Caco-2 (cell line): Measurements from ENCODE around the gene SPART. TPM values are rescaled to one million over a fixed set of nuclear protein-coding genes. Genes with fewer than 3 reads are reported as not detected.

Source experiments
- BruUV-seq: library from RNA; stranded (reverse); fragments of 400-500 nt; replicated peaks from 2 replicates; lab custom pipeline; 2021; lab: Mats Ljungman, UMichigan
- CTCF ChIA-PET: fragments of 300-600 bp; sonication (Branson Sonifier 250); formaldehyde crosslinking; loops from one replicate; lab custom pipeline; 2022; ENCODE audit warnings: antibody characterized with exemption; lab: Charles Lee
- POLR2A ChIA-PET: fragments of 300-600 bp; sonication (Branson Sonifier 250); formaldehyde crosslinking; loops from one replicate; lab custom pipeline; 2022; ENCODE audit warnings: antibody characterized with exemption; lab: Charles Lee
- DNase-seq, 2 experiments: peaks; one replicate each; pipeline versions ENCODE4 v3.0.0 to v3.0.0-alpha.2; 2020 to 2022
- H3K27me3 ChIP-seq: replicated peaks from 2 replicates; pipeline ENCODE4 v1.6.0; 2011; ENCODE audit warnings: low read length; ENCODE audit not compliant: control insufficient read depth, insufficient read depth
- H3K36me3 ChIP-seq: 2 replicates; pipeline ENCODE4 v1.5.1; 2011; ENCODE audit warnings: low read length; ENCODE audit not compliant: control insufficient read depth, insufficient read depth
- H3K4me1 ChIP-seq: fragments of 250-450 bp; sonication (Bioruptor Pico); 2 replicates; pipeline ENCODE4 v1.5.1; 2020; ENCODE audit warnings: mild to moderate bottlenecking
- H3K4me3 ChIP-seq: 2 replicates; pipeline ENCODE4 v1.5.1; 2011; ENCODE audit warnings: low read depth, mild to moderate bottlenecking, control low read depth, low read length
- H3K9me3 ChIP-seq: fragments of 250-450 bp; sonication (Bioruptor Pico); 2 replicates; pipeline ENCODE4 v1.5.1; 2020; ENCODE audit warnings: mild to moderate bottlenecking, moderate library complexity
- H3K27ac Mint-ChIP-seq: one replicate; pipeline ENCODE4 v1.8.0; 2022; ENCODE audit warnings: mixed read lengths; ENCODE audit not compliant: unreplicated experiment
- H3K27me3 Mint-ChIP-seq: one replicate; pipeline ENCODE4 v1.8.0; 2022; ENCODE audit warnings: mixed read lengths; ENCODE audit not compliant: insufficient read depth, unreplicated experiment
- H3K36me3 Mint-ChIP-seq: one replicate; pipeline ENCODE4 v1.8.0; 2022; ENCODE audit warnings: mild to moderate bottlenecking, mixed read lengths; ENCODE audit not compliant: insufficient read depth, unreplicated experiment
- H3K4me1 Mint-ChIP-seq: one replicate; pipeline ENCODE4 v1.8.0; 2022; ENCODE audit warnings: low read depth, mixed read lengths; ENCODE audit not compliant: unreplicated experiment
- H3K4me3 Mint-ChIP-seq: one replicate; pipeline ENCODE4 v1.8.0; 2022; ENCODE audit warnings: mild to moderate bottlenecking, moderate library complexity, mixed read lengths; ENCODE audit not compliant: unreplicated experiment
- H3K9me3 Mint-ChIP-seq: one replicate; pipeline ENCODE4 v1.8.0; 2022; ENCODE audit warnings: mixed read lengths; ENCODE audit not compliant: unreplicated experiment
- CTCF ChIP-seq, 2 experiments: fragments of 200-600 bp in 1 of 2; IDR thresholded peaks; 1 replicate in 1 of 2; 2 replicates in 1 of 2; pipeline versions ENCODE4 v1.5.1 to v1.8.0; 2011 to 2022; ENCODE audit warnings: antibody characterized with exemption in 1 of 2, control low read depth in 1 of 2, inconsistent platforms in 1 of 2, low read depth in 1 of 2, low read length in 1 of 2, mild to moderate bottlenecking in 1 of 2, moderate library complexity in 1 of 2; ENCODE audit not compliant: insufficient read depth in 1 of 2, severe bottlenecking in 1 of 2, unreplicated experiment in 1 of 2
- intact Hi-C: fragments of 100-400 bp; cut with micrococcal nuclease; formaldehyde crosslinking; loops from one replicate; pipeline ENCODE4 v1.10.0; 2022; ENCODE audit not compliant: unreplicated experiment
- total RNA-seq: library from RNA; stranded (reverse); gene quantifications from 2 replicates; pipeline ENCODE4 v1.2.3, GENCODE V29; 2022

SPART gene
- total RNA-seq, 1 experiment from 2014 or later: not detected

- no peak for TF ChIP-seq CTCF (IDR thresholded peaks at IDR 0.05; ENCODE audit: insufficient read depth in 1 of 2, low read depth in 1 of 2, low read length in 1 of 2, severe bottlenecking in 1 of 2, unreplicated experiment in 1 of 2)
- H3K27ac Mint-ChIP-seq: no peak overlapping the region
- Histone ChIP-seq H3K9me3 (peaks cover 8% of the 10 kb centered on the region; the same call in 1 of the 2 replicates), H3K36me3 (no peaks in the 10 kb centered on the region), H3K27me3 (no peaks in the 10 kb centered on the region), H3K4me3 (no peak overlapping the region), H3K4me1 (peaks cover 7% of the 10 kb centered on the region; the same call in 1 of the 2 replicates)
- no peaks in the 10 kb centered on the region for H3K27me3 Mint-ChIP-seq
- no peak for DNase-seq
- H3K4me3 Mint-ChIP-seq: no peak overlapping the region
- intact Hi-C loops: no loop called here
- no peaks in the 10 kb centered on the region for H3K9me3 Mint-ChIP-seq
- no peaks in the 10 kb centered on the region for H3K36me3 Mint-ChIP-seq
- H3K4me1 Mint-ChIP-seq: no peaks in the 10 kb centered on the region
- ChIA-PET CTCF (no interaction called here), POLR2A (no interaction called here)
- no TSS peak for BruUV-seq
These were observed 23.3 kb upstream of the SPART start for GRCh38 chr13:36369268-36370107.

- no peaks in the 10 kb centered on the region for H3K9me3 Mint-ChIP-seq
- no peak for TF ChIP-seq CTCF (IDR thresholded peaks at IDR 0.05; ENCODE audit: insufficient read depth in 1 of 2, low read depth in 1 of 2, low read length in 1 of 2, severe bottlenecking in 1 of 2, unreplicated experiment in 1 of 2)
- no peaks in the 10 kb centered on the region for H3K9me3 ChIP-seq
- BruUV-seq: no TSS peak
- H3K36me3 Mint-ChIP-seq: no peaks in the 10 kb centered on the region
- H3K27me3 ChIP-seq: no peaks in the 10 kb centered on the region
- H3K27me3 Mint-ChIP-seq: no peaks in the 10 kb centered on the region
- H3K36me3 ChIP-seq: no peaks in the 10 kb centered on the region
- intact Hi-C loops: no loop called here
- ChIA-PET POLR2A (no interaction called here), CTCF (no interaction called here)
- no peaks in the 10 kb centered on the region for H3K4me1 Mint-ChIP-seq
- H3K4me1 ChIP-seq: no peaks in the 10 kb centered on the region
- no peak overlapping the region for H3K4me3 Mint-ChIP-seq
- H3K4me3 ChIP-seq: no peak overlapping the region
- DNase-seq: no peak
- no peak overlapping the region for H3K27ac Mint-ChIP-seq
These were observed 19.8 kb upstream of the SPART start for GRCh38 chr13:36366031-36366430.

- Histone ChIP-seq H3K9me3 (no peaks in the 10 kb centered on the region), H3K4me1 (no peaks in the 10 kb centered on the region), H3K4me3 (no peak overlapping the region), H3K36me3 (no peaks in the 10 kb centered on the region), H3K27me3 (no peaks in the 10 kb centered on the region)
- no TSS peak for BruUV-seq
- CTCF ChIA-PET: no interaction called here
- Mint-ChIP-seq H3K9me3 (no peaks in the 10 kb centered on the region), H3K27ac (no peak overlapping the region), H3K4me3 (no peak overlapping the region), H3K4me1 (no peaks in the 10 kb centered on the region), H3K27me3 (no peaks in the 10 kb centered on the region), H3K36me3 (no peaks in the 10 kb centered on the region)
- intact Hi-C loops: no loop called here
- TF ChIP-seq CTCF (IDR thresholded peaks at IDR 0.05; ENCODE audit: insufficient read depth in 1 of 2, low read depth in 1 of 2, low read length in 1 of 2, severe bottlenecking in 1 of 2, unreplicated experiment in 1 of 2): no peak
- POLR2A ChIA-PET: no interaction called here
- no peak for DNase-seq
These were observed 17.2 kb upstream of the SPART start for GRCh38 chr13:36363366-36363863.
